GM21447 (cell line): Measurements from ENCODE around the gene IFT122.

Source experiments
- ATAC-seq: cut with Tn5 transposase; IDR thresholded peaks from one replicate; pipeline ENCODE4 v1.9.1; 2021; ENCODE audit not compliant: unreplicated experiment

IFT122 gene

GRCh38 chr3:129415830-129416229, 24.2 kb upstream of the IFT122 start:
- no peak for ATAC-seq

- no peak for ATAC-seq
Observed at GRCh38 chr3:129416415-129416814, 23.6 kb upstream of the IFT122 start.

GRCh38 chr3:129417326-129417725, 22.7 kb upstream of the IFT122 start:
- ATAC-seq = no peak

GRCh38 chr3:129418041-129418973, 21.7 kb upstream of the IFT122 start:
- ATAC-seq = no peak

GRCh38 chr3:129419476-129419875, 20.5 kb upstream of the IFT122 start:
- no peak for ATAC-seq

DNA sequence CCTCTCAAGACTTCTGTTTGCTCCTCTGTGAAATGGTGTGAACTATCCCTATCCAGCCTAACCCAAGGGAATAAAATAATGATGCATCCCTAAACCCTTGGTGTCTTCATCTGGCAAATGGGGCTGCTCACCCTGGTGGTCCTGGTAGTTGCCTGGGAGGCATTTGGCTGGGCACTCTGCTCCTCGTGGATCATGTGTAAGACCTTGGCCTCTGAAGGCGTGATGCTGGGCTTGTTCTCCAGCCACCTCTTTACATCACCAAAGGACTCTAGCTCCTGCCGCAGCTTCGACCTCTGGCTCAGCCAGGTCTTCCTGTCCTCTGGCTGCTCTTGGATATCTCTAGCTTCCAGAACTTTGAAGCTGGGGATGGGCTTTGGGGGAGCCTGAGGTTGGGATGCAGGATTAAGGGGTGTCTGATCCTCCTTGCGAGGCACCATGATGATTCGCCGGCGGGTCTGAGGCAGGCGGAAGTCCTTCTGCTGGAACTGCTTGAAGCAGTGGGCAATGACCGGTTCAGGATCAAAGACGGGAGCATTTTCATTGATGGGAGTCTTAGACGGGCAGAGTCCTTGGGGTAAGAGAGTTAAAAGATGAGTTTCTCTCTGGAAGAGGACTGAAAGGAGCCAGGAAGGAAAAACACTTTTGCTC, 18.7 kb upstream of the IFT122 start:
- no peak for ATAC-seq

GRCh38 chr3:129421988-129422745, 17.9 kb upstream of the IFT122 start:
- no peak for ATAC-seq

GRCh38 chr3:129422897-129423296, 17.1 kb upstream of the IFT122 start:
- no peak for ATAC-seq

DNA sequence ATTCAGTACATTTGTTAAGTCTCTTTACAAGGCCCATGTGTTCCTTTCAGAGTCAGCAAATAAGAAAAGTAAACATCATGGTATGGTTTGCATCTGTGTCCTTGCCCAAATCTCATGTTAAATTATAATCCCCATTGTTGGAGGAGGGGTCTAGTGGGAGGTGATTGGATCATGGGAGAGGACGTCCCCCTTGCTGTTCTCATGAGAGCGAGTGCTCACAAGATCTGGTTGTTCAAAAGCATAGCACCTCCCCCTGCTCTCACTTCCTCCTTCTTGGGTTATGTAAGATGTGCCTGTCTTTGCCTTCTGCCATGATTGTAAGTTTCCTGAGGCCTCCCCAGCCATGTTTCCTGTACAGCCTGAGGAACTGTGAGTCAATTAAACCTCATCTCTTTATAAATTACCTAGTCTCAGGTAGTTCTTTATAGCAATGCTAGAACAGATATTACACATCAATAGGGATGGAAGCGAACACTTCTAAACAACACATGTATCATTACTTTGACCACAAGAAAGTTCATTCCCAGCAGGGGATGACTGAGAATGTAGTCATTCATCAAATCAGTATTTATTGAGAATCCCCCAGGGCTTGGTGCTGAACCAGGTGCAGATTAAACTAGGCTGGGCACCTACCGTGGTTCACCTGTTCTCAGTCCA, 15.7 kb upstream of the IFT122 start:
- ATAC-seq = peak; percentile 67

GRCh38 chr3:129425213-129425612, 14.8 kb upstream of the IFT122 start:
- no peak for ATAC-seq

DNA sequence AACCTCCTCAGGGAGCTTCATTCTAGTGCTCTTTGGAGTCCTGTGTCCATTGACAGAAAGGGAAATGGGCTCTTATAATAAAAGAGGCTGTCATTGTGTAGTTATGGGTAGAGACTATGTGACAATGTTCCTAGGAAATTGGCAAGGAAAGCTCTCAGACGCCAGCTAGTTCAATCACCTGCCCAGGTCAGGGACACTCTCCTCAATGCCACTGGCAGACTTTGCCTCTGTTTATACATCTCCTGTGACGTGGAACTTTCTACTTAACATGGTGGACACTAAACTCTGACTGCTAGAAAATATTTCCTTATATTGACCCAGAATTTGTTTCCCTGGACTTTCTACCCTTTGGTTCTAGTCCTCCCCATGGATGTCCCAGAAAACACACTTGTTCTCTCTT, 14.4 kb upstream of the IFT122 start:
- no peak for ATAC-seq

- ATAC-seq = no peak
Observed at GRCh38 chr3:129428007-129428375, 12.0 kb upstream of the IFT122 start.

DNA sequence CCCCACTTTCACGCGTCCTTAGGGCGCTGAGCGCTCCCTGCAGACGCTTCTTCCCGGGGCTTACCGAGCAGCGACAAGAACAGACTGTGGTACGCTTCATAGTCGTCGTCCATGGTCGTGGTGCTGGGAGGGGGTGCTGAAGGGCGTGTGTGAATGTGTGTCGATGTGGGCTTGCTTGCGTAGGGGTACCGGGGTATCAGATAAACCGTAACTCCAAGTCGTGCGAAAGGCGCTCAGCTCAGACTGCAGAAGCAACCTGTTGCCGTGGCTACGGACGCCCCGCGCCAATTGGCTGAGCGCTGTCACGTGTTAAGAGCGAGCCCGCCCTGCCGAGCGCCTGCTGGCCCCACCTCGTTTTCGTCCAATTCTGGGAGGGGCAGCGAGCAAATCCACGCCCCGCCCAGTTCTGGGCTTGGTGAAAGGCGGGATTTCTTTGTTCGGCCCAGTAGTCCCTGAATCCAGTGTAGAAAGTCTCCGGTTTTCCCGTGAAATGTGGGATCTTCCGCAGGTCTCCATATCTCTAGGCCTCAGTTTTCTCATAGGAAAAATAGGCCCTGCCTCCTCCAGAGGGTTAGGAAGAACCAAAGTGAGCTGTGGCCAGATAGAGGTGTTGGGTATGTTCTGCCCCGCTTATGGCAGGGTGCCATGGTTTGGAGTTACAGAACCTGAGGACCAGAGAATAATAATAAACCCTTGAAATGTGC, 11.5 kb upstream of the IFT122 start, which contains the start of gene EFCAB12:
Gene EFCAB12, minus strand, starts transcription at position 261 of the 704 bp plus-strand sequence. Its CDS starts 148 bp downstream, at position 113.
- ATAC-seq = peak; percentile 85

DNA sequence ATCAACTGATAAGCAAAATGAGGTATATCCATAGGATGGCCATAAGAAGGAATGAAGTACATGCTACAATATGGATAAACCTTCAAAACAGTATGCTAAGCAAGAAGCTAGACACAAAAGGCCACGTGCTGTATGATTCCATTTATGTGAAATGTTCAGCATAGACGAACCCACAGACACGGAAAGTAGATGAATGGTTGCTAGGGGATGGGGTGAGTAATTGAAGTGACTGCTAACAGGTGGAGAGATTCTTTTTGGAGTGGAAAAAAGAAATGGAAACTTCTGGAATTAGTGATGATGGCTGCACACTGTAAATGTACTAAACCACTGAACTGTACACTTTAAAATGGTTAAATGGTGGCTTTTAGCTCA, 11.0 kb upstream of the IFT122 start:
- no peak for ATAC-seq

DNA sequence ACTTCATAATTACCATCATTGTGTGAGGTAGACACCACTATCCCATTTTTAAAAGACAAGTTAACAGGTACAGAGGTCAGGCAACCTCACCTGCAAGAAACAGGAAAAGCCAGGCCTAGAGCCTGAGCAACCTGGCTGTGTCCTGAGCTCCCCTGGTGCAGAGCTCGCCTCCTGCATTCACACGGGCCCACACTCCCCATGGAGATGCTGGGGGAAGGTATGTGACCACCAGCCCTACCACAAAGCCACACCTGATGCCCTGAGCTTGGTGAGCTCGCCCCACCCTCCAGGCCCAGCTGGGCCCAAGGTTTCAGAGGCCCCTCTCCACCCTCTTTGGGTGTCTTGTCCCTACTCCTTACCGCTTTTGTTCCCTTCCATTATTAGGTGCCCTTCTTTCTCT, 10.4 kb upstream of the IFT122 start:
- ATAC-seq = no peak

- no peak for ATAC-seq
Observed at GRCh38 chr3:129432036-129432435, 8.0 kb upstream of the IFT122 start.

DNA sequence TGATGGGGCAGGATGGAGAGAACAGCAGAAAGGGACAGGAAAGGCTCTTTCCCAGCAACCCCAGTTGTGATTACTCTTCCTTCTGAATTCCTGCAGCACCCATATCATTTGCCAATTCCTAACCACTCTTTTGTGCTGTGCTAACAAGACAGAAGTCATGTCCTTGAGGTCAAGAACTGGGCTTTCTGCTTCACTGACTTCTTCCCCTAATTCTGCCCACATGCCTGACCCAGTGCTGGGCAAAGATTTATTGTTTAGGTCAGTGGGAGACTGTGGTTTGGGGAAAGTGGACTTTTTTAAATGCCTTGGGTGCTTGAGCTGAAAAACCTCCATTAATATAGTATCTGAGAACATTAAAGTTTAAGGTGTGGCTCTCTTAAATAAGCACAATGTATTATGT, 7.4 kb upstream of the IFT122 start:
- no peak for ATAC-seq

DNA sequence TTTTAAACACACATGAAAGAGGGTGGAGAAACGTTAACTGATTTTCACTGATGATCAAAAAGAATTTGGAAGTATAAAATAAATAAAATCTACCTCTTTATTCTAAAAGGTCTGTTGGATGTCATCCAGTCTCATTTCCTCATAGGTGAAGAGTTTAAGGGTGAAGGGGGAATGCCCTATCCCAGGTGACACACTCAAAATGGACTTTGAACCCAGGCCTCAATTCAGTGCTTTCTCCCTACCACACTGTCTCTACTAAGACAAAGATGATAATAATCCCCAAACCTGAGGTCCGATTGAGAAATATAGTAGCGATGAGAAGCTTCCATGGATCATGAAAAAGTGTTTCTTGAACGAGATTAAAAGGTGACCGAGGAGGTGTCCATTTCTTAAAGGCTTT, 6.5 kb upstream of the IFT122 start:
- ATAC-seq = no peak

DNA sequence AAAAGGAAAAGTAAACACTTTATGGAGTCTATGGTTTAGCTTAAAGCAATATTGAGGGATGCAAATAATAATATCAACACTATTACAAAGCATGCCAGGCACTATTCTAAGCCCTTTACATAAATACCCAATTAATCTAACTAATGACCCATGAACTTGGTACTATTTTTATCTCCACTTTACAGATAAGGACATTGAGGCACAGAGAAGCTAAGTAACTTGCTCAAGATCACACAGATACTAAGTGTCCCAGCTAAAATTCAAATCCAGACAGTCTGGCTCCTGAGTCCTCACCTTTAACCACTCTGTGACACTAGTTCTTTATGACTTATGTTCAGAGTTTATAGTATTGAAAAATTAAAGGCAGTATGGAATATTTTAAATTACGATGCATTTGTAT, 5.9 kb upstream of the IFT122 start:
- no peak for ATAC-seq

GRCh38 chr3:129435367-129435766, 4.7 kb upstream of the IFT122 start:
- ATAC-seq = no peak
